Left lung (tissue), 10 donors: ENCODE data around the gene PTPRM. TPM values are rescaled to one million over a fixed set of nuclear protein-coding genes. Genes with fewer than 3 reads are reported as not detected.

Experiments used
- ATAC-seq: fragments of 200-7000 bp; cut with Tn5 transposase; one replicate; pipeline ENCODE4 v1.9.1; 2020; ENCODE audit warnings: moderate library complexity
- DNase-seq, 4 donors: peaks; one replicate each; pipeline ENCODE4 v3.0.0-alpha.2; 2013 to 2020
- H3K27ac ChIP-seq, 2 donors: fragments of 200-600 bp; sonication (generic) in 1 of 2; one replicate each; pipeline versions ENCODE4 v1.5.0 to v1.8.0; 2020 to 2021
- H3K27me3 ChIP-seq, 2 donors: fragments of 200-600 bp; sonication (generic) in 1 of 2; one replicate each; pipeline versions ENCODE4 v1.5.0 to v1.8.0; 2020 to 2021
- H3K36me3 ChIP-seq, 2 donors: fragments of 200-600 bp; sonication (generic) in 1 of 2; one replicate each; pipeline versions ENCODE4 v1.5.0 to v1.8.0; 2020 to 2021
- H3K4me1 ChIP-seq, 2 donors: fragments of 200-600 bp; one replicate each; pipeline ENCODE4 v1.8.0; 2021
- H3K4me3 ChIP-seq, 2 donors: fragments of 200-600 bp; sonication (generic) in 1 of 2; one replicate each; pipeline versions ENCODE4 v1.5.0 to v1.8.0; 2020 to 2021; ENCODE audit warnings: mild to moderate bottlenecking in 1 of 2
- H3K9me3 ChIP-seq, 2 donors: fragments of 200-600 bp; sonication (generic) in 1 of 2; one replicate each; pipeline versions ENCODE4 v1.5.0 to v1.8.0; 2020 to 2021
- intact Hi-C, 2 donors: fragments of 100-400 bp; cut with DNase I; formaldehyde crosslinking; loops; one replicate each; pipeline versions ENCODE4 v1.11.2 to v1.14.2; 2022
- polyA plus RNA-seq, 6 donors: library from polyadenylated mRNA; unstranded; fragments of 120-200 nt; gene quantifications; one replicate each; pipeline ENCODE4 v1.2.1, GENCODE V29; 2013; ENCODE audit not compliant: insufficient read length in 6 of 6
- total RNA-seq, 2 donors: library from RNA; stranded (reverse); fragmentation: NEBNext Ultra II Directional; extraction: Animal tissue kit (Norgen Biotek cat#: 25700); gene quantifications; one replicate each; pipeline ENCODE4 v1.2.1, GENCODE V29; 2021
- TF ChIP-seq, protein P1 (sequence below), 2 donors: fragments of 200-600 bp; sonication (generic) in 1 of 2; IDR thresholded peaks; one replicate each; pipeline versions ENCODE4 v1.5.0 to v1.8.0; 2021; ENCODE audit warnings: antibody characterized with exemption in 2 of 2
- donor health status: DM: no; HTN: yes; CAD: no.
- donor health status: DM: no; HTN: no; CAD: no.

Gene PTPRM
- total and polyA plus RNA-seq, 8 donors: 76.4 to 99.6 (median 90.1) TPM

DNA sequence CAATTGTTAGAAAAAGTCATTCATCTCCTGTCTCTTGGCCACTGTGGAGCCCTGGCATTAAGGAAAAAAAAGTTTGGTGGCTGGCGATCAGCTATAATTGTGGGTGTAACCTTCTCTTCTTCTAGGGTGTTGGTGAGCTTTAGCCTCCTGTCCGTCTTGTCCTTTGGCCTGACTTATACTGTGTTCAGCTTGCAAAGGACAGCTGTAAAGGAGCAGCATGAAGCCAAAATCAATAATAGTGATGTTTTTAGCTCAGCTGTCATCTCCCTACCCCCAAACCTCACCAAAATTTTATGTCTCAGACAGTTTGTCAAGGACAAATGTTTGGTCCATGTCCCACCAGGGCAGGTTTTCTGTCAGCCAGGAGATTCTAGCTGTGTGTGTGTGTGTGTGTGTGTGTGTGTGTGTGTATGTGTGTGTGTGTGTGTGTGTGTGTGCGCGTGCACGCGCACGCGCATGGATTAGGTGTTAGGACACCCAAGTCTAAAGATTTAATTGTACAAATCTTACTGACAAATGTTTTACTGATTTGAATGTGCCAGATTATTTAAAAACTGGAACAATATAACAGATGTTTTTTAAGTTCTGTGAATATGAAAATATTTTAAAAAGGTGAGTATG lies 109.2 kb downstream of the PTPRM start:
- Histone ChIP-seq H3K27me3 (no peaks in the 10 kb centered on the region), H3K9me3 (no peaks in the 10 kb centered on the region), H3K4me3 (no peak overlapping the region), H3K4me1 (no peaks in the 10 kb centered on the region), H3K36me3 (no peaks in the 10 kb centered on the region), H3K27ac (no peak overlapping the region)
- intact Hi-C loops: no loop called here
- ATAC-seq (no peak), DNase-seq (no peak)
- TF ChIP-seq, protein P1, sequence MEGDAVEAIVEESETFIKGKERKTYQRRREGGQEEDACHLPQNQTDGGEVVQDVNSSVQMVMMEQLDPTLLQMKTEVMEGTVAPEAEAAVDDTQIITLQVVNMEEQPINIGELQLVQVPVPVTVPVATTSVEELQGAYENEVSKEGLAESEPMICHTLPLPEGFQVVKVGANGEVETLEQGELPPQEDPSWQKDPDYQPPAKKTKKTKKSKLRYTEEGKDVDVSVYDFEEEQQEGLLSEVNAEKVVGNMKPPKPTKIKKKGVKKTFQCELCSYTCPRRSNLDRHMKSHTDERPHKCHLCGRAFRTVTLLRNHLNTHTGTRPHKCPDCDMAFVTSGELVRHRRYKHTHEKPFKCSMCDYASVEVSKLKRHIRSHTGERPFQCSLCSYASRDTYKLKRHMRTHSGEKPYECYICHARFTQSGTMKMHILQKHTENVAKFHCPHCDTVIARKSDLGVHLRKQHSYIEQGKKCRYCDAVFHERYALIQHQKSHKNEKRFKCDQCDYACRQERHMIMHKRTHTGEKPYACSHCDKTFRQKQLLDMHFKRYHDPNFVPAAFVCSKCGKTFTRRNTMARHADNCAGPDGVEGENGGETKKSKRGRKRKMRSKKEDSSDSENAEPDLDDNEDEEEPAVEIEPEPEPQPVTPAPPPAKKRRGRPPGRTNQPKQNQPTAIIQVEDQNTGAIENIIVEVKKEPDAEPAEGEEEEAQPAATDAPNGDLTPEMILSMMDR (IDR thresholded peaks at IDR 0.05): no peak

DNA sequence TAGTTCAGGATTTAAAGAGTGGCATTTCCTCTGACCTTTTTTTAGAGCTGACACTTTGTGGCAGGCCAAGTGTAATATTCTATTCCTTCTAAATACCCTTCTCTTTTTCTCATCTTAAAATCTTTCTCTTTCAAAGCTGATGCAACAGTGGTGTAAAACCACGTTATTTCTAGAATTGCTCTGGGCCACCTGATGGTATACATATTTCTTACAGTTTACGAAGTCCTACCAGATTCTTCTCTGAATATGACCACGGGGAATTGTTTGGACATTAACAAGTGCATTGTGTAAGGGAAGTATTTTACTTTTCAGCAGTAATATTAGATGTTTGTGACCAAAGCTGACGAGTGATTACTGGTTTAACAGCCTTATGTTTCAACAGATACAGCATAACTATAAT lies 109.9 kb downstream of the PTPRM start:
- no peak overlapping the region for H3K27ac ChIP-seq
- DNase-seq (no peak), ATAC-seq (no peak)
- TF ChIP-seq, protein P1 (IDR thresholded peaks at IDR 0.05): no peak
- H3K9me3 ChIP-seq: no peaks in the 10 kb centered on the region
- H3K27me3 ChIP-seq: no peaks in the 10 kb centered on the region
- intact Hi-C loops: no loop called here
- H3K4me1 ChIP-seq: no peaks in the 10 kb centered on the region
- H3K36me3 ChIP-seq: no peaks in the 10 kb centered on the region
- no peak overlapping the region for H3K4me3 ChIP-seq

DNA sequence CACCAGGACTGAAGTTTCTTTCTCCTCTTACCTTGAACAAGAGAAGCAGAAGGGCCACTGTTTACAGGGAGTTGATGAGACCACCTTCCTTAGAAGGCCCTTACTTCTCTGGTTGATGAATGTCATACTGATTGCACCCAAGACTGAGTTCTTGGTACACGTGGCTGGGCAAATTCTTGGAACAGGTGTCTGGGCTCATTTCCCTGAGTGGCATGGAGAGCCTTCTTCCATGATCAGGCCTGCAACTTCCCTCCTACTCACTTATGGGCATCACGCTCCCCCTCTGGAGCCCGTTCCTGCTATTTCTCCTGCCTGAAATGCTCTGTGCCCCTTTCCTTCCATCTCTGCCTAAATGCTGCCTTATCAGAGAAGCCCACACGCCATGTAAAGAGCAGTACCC lies 110.3 kb downstream of the PTPRM start:
- intact Hi-C loops: no loop called here
- TF ChIP-seq, protein P1 (IDR thresholded peaks at IDR 0.05): no peak
- ATAC-seq (no peak), DNase-seq (no peak)
- no peak overlapping the region for H3K27ac ChIP-seq
- H3K9me3 ChIP-seq: no peaks in the 10 kb centered on the region
- no peaks in the 10 kb centered on the region for H3K4me1 ChIP-seq
- no peak overlapping the region for H3K4me3 ChIP-seq
- no peaks in the 10 kb centered on the region for H3K27me3 ChIP-seq
- no peaks in the 10 kb centered on the region for H3K36me3 ChIP-seq

DNA sequence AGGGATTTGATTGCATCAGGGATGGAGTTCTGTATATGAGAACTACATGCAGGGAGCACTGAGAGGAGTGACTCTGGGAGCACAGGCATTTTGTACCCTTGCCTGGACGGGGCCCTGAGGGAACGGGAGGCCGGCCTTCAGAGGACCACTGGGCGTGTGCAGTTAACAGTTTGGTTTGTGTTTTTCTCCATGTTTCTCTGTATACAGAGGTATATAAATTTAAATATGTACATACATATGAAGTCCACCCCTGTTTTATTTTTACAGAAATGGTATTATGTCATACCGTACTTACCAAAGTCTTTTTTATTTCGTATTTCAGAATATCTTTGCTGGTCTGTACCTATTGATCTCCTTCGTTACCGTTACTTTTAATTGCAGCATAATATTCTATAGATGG lies 111.3 kb downstream of the PTPRM start:
- Histone ChIP-seq H3K27ac (no peak overlapping the region), H3K36me3 (no peaks in the 10 kb centered on the region), H3K27me3 (no peaks in the 10 kb centered on the region), H3K9me3 (no peaks in the 10 kb centered on the region), H3K4me3 (no peak overlapping the region), H3K4me1 (no peaks in the 10 kb centered on the region)
- ATAC-seq: no peak
- TF ChIP-seq, protein P1 (IDR thresholded peaks at IDR 0.05): no peak
- intact Hi-C loops: no loop called here
- DNase-seq: no peak

DNA sequence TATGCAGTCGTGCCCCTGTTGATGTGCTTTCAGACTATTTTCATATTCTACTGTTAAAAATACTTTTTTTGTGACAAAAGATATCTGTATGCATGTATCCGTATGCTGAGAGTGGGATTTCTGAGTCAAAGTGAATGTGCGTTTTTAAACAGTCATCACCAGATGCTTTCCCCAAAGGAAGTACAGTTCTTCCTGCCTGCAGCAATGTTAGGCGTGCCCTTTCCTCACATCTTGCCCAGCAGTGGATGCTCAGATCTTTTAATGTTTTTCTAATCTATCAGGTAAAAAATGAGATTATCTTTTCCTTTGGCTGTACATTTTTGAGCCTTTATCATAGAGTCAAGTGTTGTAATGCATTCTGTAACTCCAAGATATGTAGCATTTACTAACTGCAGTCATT lies 111.7 kb downstream of the PTPRM start:
- no peak for ATAC-seq
- H3K27me3 ChIP-seq: no peaks in the 10 kb centered on the region
- DNase-seq: no peak
- H3K27ac ChIP-seq: no peak overlapping the region
- no peaks in the 10 kb centered on the region for H3K9me3 ChIP-seq
- no peaks in the 10 kb centered on the region for H3K4me1 ChIP-seq
- no peaks in the 10 kb centered on the region for H3K36me3 ChIP-seq
- TF ChIP-seq, protein P1 (IDR thresholded peaks at IDR 0.05): no peak
- no peak overlapping the region for H3K4me3 ChIP-seq
- intact Hi-C loops: no loop called here
